K562 (cell line): Measurements from ENCODE around the gene MAP3K20. TPM values are rescaled to one million over a fixed set of nuclear protein-coding genes. Genes with fewer than 3 reads are reported as not detected.

Experiments
- CREB5 ChIP-seq: fragments of 250-450 bp; sonication (Bioruptor Pico); IDR thresholded peaks from 2 replicates; pipeline ENCODE4 v1.5.0; 2020; ENCODE audit warnings: mild to moderate bottlenecking
- ETS2 ChIP-seq: IDR thresholded peaks from 2 replicates; pipeline ENCODE4 v1.6.1; 2016; ENCODE audit warnings: borderline replicate concordance, missing genetic modification characterization, mild to moderate bottlenecking, moderate library complexity, missing compliant biosample characterization; ENCODE audit not compliant: poor library complexity, severe bottlenecking
- L3MBTL2 ChIP-seq: fragments of 450-650 bp; IDR thresholded peaks from 2 replicates; pipeline ENCODE4 v1.6.1; 2016; ENCODE audit warnings: mild to moderate bottlenecking, moderate library complexity
- NFIX ChIP-seq: fragments of 250-450 bp; sonication (Bioruptor Pico); IDR thresholded peaks from 2 replicates; pipeline ENCODE4 v1.4.0; 2020; ENCODE audit warnings: low read depth, mild to moderate bottlenecking, moderate library complexity
- NONO ChIP-seq, 2 experiments: fragments of 200-400 bp in 1 of 2; fragments of 450-650 bp in 1 of 2; formaldehyde crosslinking in 1 of 2; IDR thresholded peaks; 2 replicates each; pipeline ENCODE4 v1.6.1; 2017; ENCODE audit warnings: low read depth in 2 of 2, mild to moderate bottlenecking in 2 of 2, moderate library complexity in 2 of 2, low read length in 1 of 2
- RBM22 ChIP-seq: fragments of 200-400 bp; formaldehyde crosslinking; IDR thresholded peaks from 2 replicates; pipeline ENCODE4 v1.6.1; 2018; ENCODE audit warnings: low read length, low read depth; ENCODE audit not compliant: poor library complexity, severe bottlenecking
- SP1 ChIP-seq: sonication (generic); formaldehyde crosslinking; IDR thresholded peaks from 2 replicates; pipeline ENCODE4 v1.8.1; 2022; ENCODE audit warnings: mild to moderate bottlenecking, missing genetic modification reagents
- ZBTB40 ChIP-seq, 2 experiments: fragments of 450-650 bp in 1 of 2; sonication (generic) in 1 of 2; formaldehyde crosslinking in 1 of 2; IDR thresholded peaks; 2 replicates each; pipeline versions ENCODE4 v1.7.1 to v1.9.0; 2016 to 2022; ENCODE audit warnings: inconsistent platforms in 1 of 2, mild to moderate bottlenecking in 1 of 2, missing genetic modification reagents in 1 of 2
- ZBTB9 ChIP-seq: fragments of 450-650 bp; formaldehyde crosslinking; IDR thresholded peaks from 2 replicates; pipeline ENCODE4 v1.4.0; 2020; ENCODE audit warnings: mild to moderate bottlenecking, moderate library complexity
- ZKSCAN1 ChIP-seq: fragments of 150-350 bp; IDR thresholded peaks from 2 replicates; pipeline ENCODE4 v1.6.1; 2016; ENCODE audit warnings: low read depth, low read length
- ZNF551 ChIP-seq: fragments of 250-450 bp; sonication (Bioruptor Pico); IDR thresholded peaks from 2 replicates; pipeline ENCODE4 v1.5.0; 2021; ENCODE audit warnings: mild to moderate bottlenecking, moderate library complexity
- polyA plus RNA-seq, 8 experiments: library from polyadenylated mRNA; depleted of rRNA in 4 of 8; stranded (reverse) in 5 of 8; unstranded in 3 of 8; fragments of >200 nt; fragmentation: Nextera tagmentation in 2 of 8; fragmentation: Illumina TruSeq in 1 of 8; extraction: Ambion mirVana in 2 of 8; extraction: Trizol in 1 of 8; gene quantifications; 2 replicates each; pipeline versions ENCODE4 v1.2.1 to v1.2.3, GENCODE V29; 2011 to 2014; ENCODE audit warnings: inconsistent platforms in 1 of 8, missing spikeins in 1 of 8
- total RNA-seq, 7 experiments: library from RNA; depleted of rRNA in 6 of 7; stranded (reverse); fragments of >200 nt in 6 of 7; fragmentation: Illumina TruSeq in 2 of 7; extraction: Trizol in 2 of 7; gene quantifications; 2 replicates each; pipeline versions ENCODE4 v1.2.1 to v1.2.3, GENCODE V29; 2011 to 2021; ENCODE audit warnings: low replicate concordance in 1 of 7

The MAP3K20 gene
- total and polyA plus RNA-seq, 9 of the 15 experiments (the other 6 are each of a cell fraction or from before 2014, with no cell fraction given) = 9.8 to 34.2 (median 27.3) TPM

- TF ChIP-seq ZBTB40 (IDR thresholded peaks at IDR 0.05) (no peak), ZBTB40 (CRISPR knock-in tag; IDR thresholded peaks at IDR 0.05) (no peak), CREB5 (CRISPR knock-in tag) (no peak), NONO (IDR thresholded peaks at IDR 0.05; ENCODE audit: low read depth in 2 of 2, low read length in 1 of 2) (no peak), SP1 (CRISPR knock-in tag) (no peak), ZKSCAN1 (no peak), ZNF551 (no peak), L3MBTL2 (no peak), NFIX (CRISPR knock-in tag) (no peak), RBM22 (no peak), ETS2 (tag) (no peak), ZBTB9 (no peak)
Measured at GRCh38 chr2:173235947-173236803, 160.5 kb downstream of the MAP3K20 start (continued).
